PC-3 (cell line): ENCODE data around the gene RPL35. TPM values are rescaled to one million over a fixed set of nuclear protein-coding genes. Genes with fewer than 3 reads are reported as not detected.

ENCODE experiments used
- ATAC-seq: fragments of 200-7000 bp; cut with Tn5 transposase; 2 replicates; pipeline ENCODE4 v1.9.1; 2020; ENCODE audit warnings: mild to moderate bottlenecking, moderate library complexity
- BruUV-seq: library from RNA; stranded (reverse); fragments of 400-500 nt; replicated peaks from 2 replicates; lab custom pipeline; 2021; lab: Mats Ljungman, UMichigan
- CTCF ChIA-PET: fragments of 300-600 bp; sonication (Branson Sonifier 250); formaldehyde crosslinking; loops from one replicate; lab custom pipeline; 2022; ENCODE audit warnings: antibody characterized with exemption; lab: Charles Lee
- POLR2A ChIA-PET: fragments of 300-600 bp; sonication (Branson Sonifier 250); formaldehyde crosslinking; loops from one replicate; lab custom pipeline; 2022; ENCODE audit warnings: antibody characterized with exemption; ENCODE audit not compliant: unreplicated experiment; lab: Charles Lee
- DNase-seq: peaks from one replicate; pipeline ENCODE4 v3.0.0-alpha.2; 2015
- H2AFZ ChIP-seq: fragments of 300-600 bp; sonication (generic); 2 replicates; pipeline ENCODE4 v1.6.0; 2016; ENCODE audit warnings: antibody characterized with exemption, low read length
- H3F3A ChIP-seq: fragments of 300-600 bp; sonication (generic); one replicate; pipeline ENCODE4 v1.6.0; 2017; ENCODE audit warnings: antibody characterized with exemption, low read length, control low read depth, mild to moderate bottlenecking; ENCODE audit not compliant: unreplicated experiment
- H3K27ac ChIP-seq: fragments of 300-600 bp; sonication (generic); 2 replicates; pipeline ENCODE4 v1.5.1; 2016; ENCODE audit warnings: mild to moderate bottlenecking, low read length
- H3K27me3 ChIP-seq: fragments of 300-600 bp; sonication (generic); 2 replicates; pipeline ENCODE4 v1.6.1; 2016; ENCODE audit warnings: low read length, mixed read lengths
- H3K36me3 ChIP-seq: fragments of 300-600 bp; sonication (generic); 2 replicates; pipeline ENCODE4 v1.6.1; 2016; ENCODE audit warnings: low read depth, mixed run types, low read length, mixed read lengths
- H3K4me1 ChIP-seq: fragments of 300-600 bp; sonication (generic); 2 replicates; pipeline ENCODE4 v1.5.1; 2016; ENCODE audit warnings: low read length; ENCODE audit not compliant: insufficient read depth
- H3K4me2 ChIP-seq: fragments of 300-600 bp; sonication (generic); 2 replicates; pipeline ENCODE4 v1.6.0; 2016; ENCODE audit warnings: low read length
- H3K4me3 ChIP-seq: fragments of 300-600 bp; sonication (generic); 2 replicates; pipeline ENCODE4 v1.5.1; 2016; ENCODE audit warnings: mild to moderate bottlenecking, low read length, mixed read lengths
- H3K79me2 ChIP-seq: fragments of 300-600 bp; sonication (generic); 2 replicates; pipeline ENCODE4 v1.6.1; 2017; ENCODE audit warnings: low read length, mixed read lengths
- H3K9ac ChIP-seq: fragments of 300-600 bp; sonication (generic); 2 replicates; pipeline ENCODE4 v1.6.0; 2016; ENCODE audit warnings: mild to moderate bottlenecking, low read length
- H3K9me2 ChIP-seq: fragments of 300-600 bp; sonication (generic); replicated peaks from 2 replicates; pipeline ENCODE4 v1.6.1; 2016; ENCODE audit warnings: mixed run types, low read length, mixed read lengths
- H3K9me3 ChIP-seq: fragments of 300-600 bp; sonication (generic); 2 replicates; pipeline ENCODE4 v1.6.1; 2016; ENCODE audit warnings: low read length, mixed read lengths
- H4K20me1 ChIP-seq: fragments of 300-600 bp; sonication (generic); 2 replicates; pipeline ENCODE4 v1.6.1; 2016; ENCODE audit warnings: low read length, mixed read lengths
- EZH2 ChIP-seq: fragments of 300-600 bp; sonication (generic); IDR thresholded peaks from one replicate; pipeline ENCODE4 v1.6.1; 2017; ENCODE audit warnings: antibody characterized with exemption, mild to moderate bottlenecking, low read length; ENCODE audit not compliant: unreplicated experiment
- EZH2phosphoT487 ChIP-seq: fragments of 300-600 bp; sonication (generic); IDR thresholded peaks from 2 replicates; pipeline ENCODE4 v1.6.1; 2018; ENCODE audit warnings: mild to moderate bottlenecking, antibody characterized with exemption, low read length, borderline replicate concordance
- intact Hi-C: fragments of 100-400 bp; cut with micrococcal nuclease; formaldehyde crosslinking; loops from 2 replicates; pipeline ENCODE4 v1.9.0; 2023
- total RNA-seq: library from RNA; depleted of rRNA; stranded (reverse); fragments of >200 nt; gene quantifications from 2 replicates; pipeline ENCODE4 v1.2.3, GENCODE V29; 2014
- TF ChIP-seq, protein P1 (sequence below): fragments of 300-600 bp; sonication (generic); conservative IDR thresholded peaks from 2 replicates; pipeline ENCODE4 v1.5.1; 2017; ENCODE audit warnings: antibody characterized with exemption, low read depth, mild to moderate bottlenecking, low read length

RPL35 gene
- total RNA-seq, 1 experiment from 2014 or later: 2,242 TPM

DNA sequence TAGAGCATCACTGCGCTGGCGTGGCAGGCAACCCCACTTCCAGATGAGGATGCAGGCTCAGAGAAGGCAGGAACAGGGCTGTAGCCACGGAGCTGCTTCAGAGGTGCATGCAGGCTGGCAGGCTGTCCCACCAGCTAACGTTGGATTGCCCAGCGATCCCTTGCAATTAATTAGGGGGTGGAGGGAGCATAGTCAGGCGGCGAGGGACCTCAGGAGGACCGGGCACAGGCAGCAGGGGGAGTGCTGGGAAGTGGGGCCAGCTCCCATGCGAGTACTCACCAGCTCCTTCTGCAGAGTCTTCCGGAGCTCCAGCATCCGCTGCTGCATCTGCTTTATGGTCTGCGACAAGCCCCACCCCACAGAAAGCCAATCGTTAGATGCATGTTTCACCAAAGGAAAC lies 20.5 kb upstream of the RPL35 start:
- Histone ChIP-seq H3K9me2 (no peaks in the 10 kb centered on the region), H3K4me1 (no peaks in the 10 kb centered on the region), H3F3A (no peaks in the 10 kb centered on the region), H3K4me3 (no peak overlapping the region), H2AFZ (no peak overlapping the region), H3K4me2 (no peak overlapping the region), H3K79me2 (no peaks in the 10 kb centered on the region), H3K9me3 (no peaks in the 10 kb centered on the region), H3K27ac (no peak overlapping the region), H3K9ac (no peak overlapping the region), H4K20me1 (no peaks in the 10 kb centered on the region), H3K36me3 (peaks cover 4% of the 10 kb centered on the region), H3K27me3 (no peaks in the 10 kb centered on the region)
- TF ChIP-seq EZH2phosphoT487: no peak
- TF ChIP-seq, protein P1, sequence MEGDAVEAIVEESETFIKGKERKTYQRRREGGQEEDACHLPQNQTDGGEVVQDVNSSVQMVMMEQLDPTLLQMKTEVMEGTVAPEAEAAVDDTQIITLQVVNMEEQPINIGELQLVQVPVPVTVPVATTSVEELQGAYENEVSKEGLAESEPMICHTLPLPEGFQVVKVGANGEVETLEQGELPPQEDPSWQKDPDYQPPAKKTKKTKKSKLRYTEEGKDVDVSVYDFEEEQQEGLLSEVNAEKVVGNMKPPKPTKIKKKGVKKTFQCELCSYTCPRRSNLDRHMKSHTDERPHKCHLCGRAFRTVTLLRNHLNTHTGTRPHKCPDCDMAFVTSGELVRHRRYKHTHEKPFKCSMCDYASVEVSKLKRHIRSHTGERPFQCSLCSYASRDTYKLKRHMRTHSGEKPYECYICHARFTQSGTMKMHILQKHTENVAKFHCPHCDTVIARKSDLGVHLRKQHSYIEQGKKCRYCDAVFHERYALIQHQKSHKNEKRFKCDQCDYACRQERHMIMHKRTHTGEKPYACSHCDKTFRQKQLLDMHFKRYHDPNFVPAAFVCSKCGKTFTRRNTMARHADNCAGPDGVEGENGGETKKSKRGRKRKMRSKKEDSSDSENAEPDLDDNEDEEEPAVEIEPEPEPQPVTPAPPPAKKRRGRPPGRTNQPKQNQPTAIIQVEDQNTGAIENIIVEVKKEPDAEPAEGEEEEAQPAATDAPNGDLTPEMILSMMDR: no peak
- TF ChIP-seq EZH2: no peak
- BruUV-seq: no TSS peak
- POLR2A ChIA-PET: no interaction called here
- ATAC-seq (no peak), DNase-seq (no peak)
- CTCF ChIA-PET: no interaction called here
- intact Hi-C loops: no loop called here

DNA sequence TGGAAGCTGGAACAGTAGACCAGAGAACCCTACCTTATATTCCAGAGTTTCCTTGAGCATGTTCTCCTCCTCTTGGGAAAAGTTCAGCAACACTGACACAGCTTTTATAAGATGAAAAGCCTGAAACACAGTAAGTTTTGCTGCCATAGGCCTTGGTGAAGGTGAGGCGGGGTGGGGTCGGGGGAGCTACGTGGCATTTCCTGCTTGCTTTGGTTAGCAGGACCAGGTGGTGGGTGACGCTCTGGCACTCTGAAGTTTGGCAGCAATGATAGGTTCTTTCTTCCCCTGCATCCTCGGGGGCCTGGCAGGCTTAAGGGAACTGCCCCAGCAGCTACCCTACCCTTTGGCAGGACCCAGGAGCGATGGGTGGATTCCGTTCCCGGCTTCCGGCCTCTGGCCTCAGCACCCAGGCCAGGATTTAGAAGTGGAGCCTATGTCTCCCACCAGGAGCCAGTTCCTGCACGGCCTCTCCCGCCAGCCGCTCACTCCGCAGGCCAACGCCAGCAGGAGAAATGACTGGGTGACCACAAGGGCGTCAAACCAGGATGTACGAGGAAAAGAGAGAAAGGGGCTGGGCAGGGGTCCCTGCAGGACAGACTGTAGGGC lies 19.5 kb upstream of the RPL35 start:
- intact Hi-C loops: no loop called here
- CTCF ChIA-PET: no interaction called here
- TF ChIP-seq, protein P1: no peak
- TF ChIP-seq EZH2phosphoT487 (no peak), EZH2 (no peak)
- Histone ChIP-seq H3K36me3 (peaks cover 4% of the 10 kb centered on the region), H3K27me3 (no peaks in the 10 kb centered on the region), H3K9me2 (no peaks in the 10 kb centered on the region), H3K27ac (no peak overlapping the region), H3K9me3 (no peaks in the 10 kb centered on the region), H3K4me1 (no peaks in the 10 kb centered on the region), H3F3A (no peaks in the 10 kb centered on the region), H3K79me2 (no peaks in the 10 kb centered on the region), H2AFZ (no peak overlapping the region), H3K9ac (no peak overlapping the region), H4K20me1 (no peaks in the 10 kb centered on the region), H3K4me3 (no peak overlapping the region), H3K4me2 (no peak overlapping the region)
- BruUV-seq: no TSS peak
- no peak for ATAC-seq
- POLR2A ChIA-PET: no interaction called here
- DNase-seq: no peak

DNA sequence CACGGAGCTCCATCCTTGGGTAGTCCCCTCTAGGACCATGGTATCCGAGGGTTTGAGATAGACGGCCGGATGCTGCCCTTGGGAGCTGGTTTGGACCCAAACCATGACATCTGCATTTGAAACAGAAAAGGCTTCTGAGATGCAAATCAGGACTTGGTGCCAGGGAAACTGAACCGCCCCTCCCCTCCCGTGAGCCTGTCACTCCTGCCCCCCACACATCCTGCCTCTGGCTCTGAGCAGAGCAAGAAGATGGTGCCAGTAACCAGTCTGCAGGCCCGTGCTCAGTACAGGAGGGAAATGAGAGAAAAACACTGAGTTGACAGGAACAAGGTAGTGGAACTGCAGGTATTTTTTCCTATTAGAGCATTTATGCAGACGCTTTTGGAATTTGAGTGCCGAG lies 18.7 kb upstream of the RPL35 start:
- Histone ChIP-seq H3F3A (no peaks in the 10 kb centered on the region), H3K4me3 (no peak overlapping the region), H3K4me2 (no peak overlapping the region), H3K4me1 (no peaks in the 10 kb centered on the region), H3K36me3 (peaks cover 4% of the 10 kb centered on the region), H2AFZ (no peak overlapping the region), H3K9ac (no peak overlapping the region), H3K79me2 (0 out of 2 replicates have a peak, but pooled peaks cover 3% of the 10 kb centered on the region), H3K9me3 (no peaks in the 10 kb centered on the region), H4K20me1 (no peaks in the 10 kb centered on the region), H3K27ac (no peak overlapping the region), H3K27me3 (no peaks in the 10 kb centered on the region), H3K9me2 (no peaks in the 10 kb centered on the region)
- no TSS peak for BruUV-seq
- intact Hi-C loops: no loop called here
- DNase-seq (no peak), ATAC-seq (no peak)
- TF ChIP-seq EZH2phosphoT487 (no peak), EZH2 (no peak)
- TF ChIP-seq, protein P1: no peak
- POLR2A ChIA-PET: no interaction called here
- CTCF ChIA-PET: no interaction called here
